ENCODE measurements around the gene MANF. TPM values are rescaled to one million over a fixed set of nuclear protein-coding genes. Genes with fewer than 3 reads are reported as not detected.

The MANF gene
- total and polyA plus RNA-seq, 2 of the 4 experiments (the other 2 are of a cell fraction): 65.4 to 122 TPM

GRCh38 chr3:51354731-51355615 is 30.1 kb upstream of the MANF start:
- no peak for TF ChIP-seq MAZ (IDR thresholded peaks at IDR 0.05; ENCODE audit: borderline replicate concordance, low read depth, low read length)
- TF ChIP-seq ELK1 (IDR thresholded peaks at IDR 0.05; ENCODE audit: borderline replicate concordance, low read depth, low read length): no peak
- TF ChIP-seq SMC3 (IDR thresholded peaks at IDR 0.05; ENCODE audit: low read depth, low read length): no peak
- no peak for TF ChIP-seq NFE2L2 (IDR thresholded peaks at IDR 0.05; ENCODE audit: low read depth, low read length)
- no peak for TF ChIP-seq CHD1 (IDR thresholded peaks at IDR 0.05; ENCODE audit: low read depth, low read length)
- no peak for TF ChIP-seq RFX5 (IDR thresholded peaks at IDR 0.05; ENCODE audit: low read depth, low read length)
- TF ChIP-seq RCOR1 (IDR thresholded peaks at IDR 0.05; ENCODE audit: insufficient replicate concordance, low read length): no peak
- TF ChIP-seq MAFK (IDR thresholded peaks at IDR 0.05; ENCODE audit: low read depth, low read length): no peak
- no peak for TF ChIP-seq CTCF (conservative IDR thresholded peaks at IDR 0.05; ENCODE audit: low read depth, low read length)
- no peak for TF ChIP-seq RAD21 (IDR thresholded peaks at IDR 0.05; ENCODE audit: low read length)
- TF ChIP-seq USF2 (IDR thresholded peaks at IDR 0.05; ENCODE audit: low read depth, low read length): no peak
- TF ChIP-seq BHLHE40 (IDR thresholded peaks at IDR 0.05; ENCODE audit: low read depth, low read length): no peak
- no peak for TF ChIP-seq POLR2A (IDR thresholded peaks at IDR 0.05; ENCODE audit: low read depth, low read length)
- H3K56ac ChIP-seq (ENCODE audit: extremely low read depth, insufficient read depth, low read length): no peak overlapping the region
- no peak overlapping the region for H4K91ac ChIP-seq (ENCODE audit: insufficient read depth, low read depth, low read length)
- H3K9ac ChIP-seq (ENCODE audit: low read depth, low read length): no peak overlapping the region
- no peak overlapping the region for H3K4ac ChIP-seq (ENCODE audit: low read depth, low read length)
- no peak for DNase-seq
- no peak overlapping the region for H3K27ac ChIP-seq (ENCODE audit: insufficient read depth, low read length)
- in situ Hi-C loops (cut with MboI; ENCODE audit: low sequenced_read_pairs): no loop called here
- H4K20me1 ChIP-seq (ENCODE audit: insufficient read depth, low read length): no peaks in the 10 kb centered on the region
- ChIA-PET POLR2A (ENCODE audit: unreplicated experiment) (no interaction called here), CTCF (interaction anchor here (1.6 kb wide), 1 partner anchor 17 kb away, joined by 4 read pairs; no protein-coding TSS in a partner anchor)
- H3K27me3 ChIP-seq (ENCODE audit: control insufficient read depth, insufficient read depth, low read length): peaks cover 11% of the 10 kb centered on the region
- intact Hi-C loops (cut with micrococcal nuclease): no loop called here
- no peak overlapping the region for H3K14ac ChIP-seq (replicated peaks; ENCODE audit: low read depth, low read length)
- H2BK5ac ChIP-seq (ENCODE audit: low read depth, low read length, poor library complexity, severe bottlenecking): no peak overlapping the region
- no peaks in the 10 kb centered on the region for H3K36me3 ChIP-seq (ENCODE audit: control insufficient read depth, insufficient read depth, low read length)
- no peak overlapping the region for H2BK15ac ChIP-seq (ENCODE audit: low read depth, low read length)
- H2BK120ac ChIP-seq (ENCODE audit: low read depth, low read length): no peak overlapping the region
- no peak overlapping the region for H3K4me3 ChIP-seq (ENCODE audit: insufficient read depth, low read depth, low read length)
- H3K4me2 ChIP-seq (ENCODE audit: low read depth, low read length): no peak overlapping the region
- 100% methylated on average over 2 of the region's 9 CpGs; no CpG with 5 or more reads in 1 of the 2 experiments for WGBS, 2 experiments (ENCODE audit: extremely low coverage in 2 of 2, insufficient read length in 1 of 2)
- ATAC-seq (ENCODE audit: low read depth): no peak
- H3K79me1 ChIP-seq (ENCODE audit: low read depth in 1 of 2, low read length in 2 of 2): no peaks in the 10 kb centered on the region
- no peak overlapping the region for H2AFZ ChIP-seq (replicated peaks; ENCODE audit: low read length, poor library complexity)
- no peak overlapping the region for H2BK20ac ChIP-seq (ENCODE audit: low read depth, low read length)
- no peak overlapping the region for H2AK9ac ChIP-seq (replicated peaks; ENCODE audit: low read depth, low read length, poor library complexity)
- H3K23ac ChIP-seq (ENCODE audit: low read depth, low read length): no peak overlapping the region
- no peaks in the 10 kb centered on the region for H3K9me1 ChIP-seq (ENCODE audit: insufficient read depth, low read length)
- no TSS peak for BruUV-seq (replicated peaks)
- dilution Hi-C loops (cut with HindIII; ENCODE audit: low sequenced_read_pairs, unreplicated experiment): loop anchor here (25.0 kb wide), 1 partner anchor 243 kb away; no protein-coding TSS in a partner anchor
- no peak overlapping the region for H4K5ac ChIP-seq (ENCODE audit: low read depth, low read length)
- no peaks in the 10 kb centered on the region for H3K4me1 ChIP-seq (ENCODE audit: control insufficient read depth, insufficient read depth, low read length)
- H3K9me3 ChIP-seq (ENCODE audit: control insufficient read depth, insufficient read depth, low read length): no peaks in the 10 kb centered on the region
- no peak overlapping the region for H4K8ac ChIP-seq (ENCODE audit: low read depth in 2 of 2, low read length in 2 of 2)
- H3K18ac ChIP-seq (ENCODE audit: low read depth, low read length): no peak overlapping the region
- H2AK5ac ChIP-seq (ENCODE audit: low read depth, low read length): no peak overlapping the region

Data from IMR-90 (cell line).